HepG2 (cell line): ENCODE measurements around the gene NDUFS2. TPM values are rescaled to one million over a fixed set of nuclear protein-coding genes. Genes with fewer than 3 reads are reported as not detected.

Source experiments
- BCL6 ChIP-seq: IDR thresholded peaks from 2 replicates; pipeline ENCODE4 v1.6.1; 2016; ENCODE audit warnings: missing genetic modification reagents, missing compliant biosample characterization
- FOXJ3 ChIP-seq: sonication (generic); formaldehyde crosslinking; IDR thresholded peaks from 2 replicates; pipeline ENCODE4 v1.4.0; 2020; ENCODE audit warnings: missing genetic modification reagents, mild to moderate bottlenecking, borderline replicate concordance
- GATAD2A ChIP-seq: IDR thresholded peaks from 2 replicates; pipeline ENCODE4 v1.6.1; 2016
- KLF15 ChIP-seq: sonication (generic); formaldehyde crosslinking; IDR thresholded peaks from 2 replicates; pipeline ENCODE4 v1.8.1; 2023; ENCODE audit warnings: borderline replicate concordance, mild to moderate bottlenecking, inconsistent platforms, missing genetic modification reagents, mixed read lengths
- KLF9 ChIP-seq: IDR thresholded peaks from 2 replicates; pipeline ENCODE4 v1.6.1; 2016; ENCODE audit warnings: low read depth
- MEIS2 ChIP-seq: sonication (generic); formaldehyde crosslinking; IDR thresholded peaks from 2 replicates; pipeline ENCODE4 v1.9.0; 2021; ENCODE audit warnings: mild to moderate bottlenecking, missing genetic modification reagents
- NFE2 ChIP-seq: sonication (generic); formaldehyde crosslinking; IDR thresholded peaks from 2 replicates; pipeline ENCODE4 v1.4.0; 2020; ENCODE audit warnings: missing genetic modification reagents
- NFKBIZ ChIP-seq: IDR thresholded peaks from 2 replicates; pipeline ENCODE4 v1.6.1; 2018; ENCODE audit warnings: missing genetic modification reagents, missing compliant biosample characterization
- PAWR ChIP-seq: sonication (generic); formaldehyde crosslinking; IDR thresholded peaks from 2 replicates; pipeline ENCODE4 v1.4.0; 2020; ENCODE audit warnings: missing genetic modification reagents, mild to moderate bottlenecking, borderline replicate concordance
- POLR2AphosphoS2 ChIP-seq: IDR thresholded peaks from 2 replicates; pipeline ENCODE4 v1.6.1; 2011; ENCODE audit warnings: low read depth, low read length, improper control_type of control experiment
- PRMT3 ChIP-seq: sonication (generic); formaldehyde crosslinking; IDR thresholded peaks from 2 replicates; pipeline ENCODE4 v1.8.1; 2022; ENCODE audit warnings: low read depth, mild to moderate bottlenecking, moderate library complexity, missing genetic modification reagents, borderline replicate concordance
- RAD51 ChIP-seq: fragments of 450-650 bp; IDR thresholded peaks from 2 replicates; pipeline ENCODE4 v1.6.1; 2016; ENCODE audit warnings: borderline replicate concordance
- SMYD3 ChIP-seq: sonication (generic); formaldehyde crosslinking; IDR thresholded peaks from 2 replicates; pipeline ENCODE4 v1.8.1; 2023; ENCODE audit warnings: mild to moderate bottlenecking, missing genetic modification reagents
- SNAPC2 ChIP-seq: sonication (generic); formaldehyde crosslinking; IDR thresholded peaks from 2 replicates; pipeline ENCODE4 v1.8.1; 2022; ENCODE audit warnings: mild to moderate bottlenecking, missing genetic modification reagents
- SP2 ChIP-seq: sonication (generic); formaldehyde crosslinking; IDR thresholded peaks from 2 replicates; pipeline ENCODE4 v1.5.1; 2020; ENCODE audit warnings: mild to moderate bottlenecking, missing genetic modification reagents
- THYN1 ChIP-seq: sonication (generic); formaldehyde crosslinking; IDR thresholded peaks from 2 replicates; pipeline ENCODE4 v1.8.1; 2023; ENCODE audit warnings: low read depth, mild to moderate bottlenecking, moderate library complexity, missing genetic modification reagents, borderline replicate concordance
- ZFP1 ChIP-seq: IDR thresholded peaks from 2 replicates; pipeline ENCODE4 v1.6.1; 2016
- ZFP37 ChIP-seq: sonication (generic); formaldehyde crosslinking; IDR thresholded peaks from 2 replicates; pipeline ENCODE4 v1.4.0; 2020; ENCODE audit warnings: missing genetic modification reagents, borderline replicate concordance
- ZNF205 ChIP-seq: IDR thresholded peaks from 2 replicates; pipeline ENCODE4 v1.6.1; 2018; ENCODE audit warnings: missing biosample characterization, missing genetic modification reagents
- ZNF235 ChIP-seq: sonication (generic); formaldehyde crosslinking; IDR thresholded peaks from 2 replicates; pipeline ENCODE4 v1.8.1; 2023; ENCODE audit warnings: mild to moderate bottlenecking, missing genetic modification reagents, borderline replicate concordance
- ZNF24 ChIP-seq: fragments of 450-650 bp; IDR thresholded peaks from 2 replicates; pipeline ENCODE4 v1.6.1; 2017; ENCODE audit warnings: antibody characterized with exemption, mild to moderate bottlenecking
- ZNF30 ChIP-seq: sonication (generic); formaldehyde crosslinking; IDR thresholded peaks from 2 replicates; pipeline ENCODE4 v1.5.0; 2020; ENCODE audit warnings: mild to moderate bottlenecking, missing genetic modification reagents
- ZNF772 ChIP-seq: sonication (generic); formaldehyde crosslinking; IDR thresholded peaks from 2 replicates; pipeline ENCODE4 v1.5.0; 2020; ENCODE audit warnings: mild to moderate bottlenecking, missing genetic modification reagents
- ZNF816 ChIP-seq: sonication (generic); formaldehyde crosslinking; IDR thresholded peaks from 2 replicates; pipeline ENCODE4 v1.8.0; 2022; ENCODE audit warnings: missing genetic modification reagents, mild to moderate bottlenecking, borderline replicate concordance
- polyA plus RNA-seq, 8 experiments: library from polyadenylated mRNA; depleted of rRNA in 3 of 8; stranded (reverse) in 7 of 8; unstranded in 1 of 8; fragments of >200 nt; fragmentation: Illumina TruSeq in 4 of 8; extraction: Trizol in 4 of 8; gene quantifications; 2 replicates each; pipeline versions ENCODE4 v1.2.1 to v1.2.3, GENCODE V29; 2011 to 2016; ENCODE audit warnings: low read depth in 4 of 8, missing spikeins in 1 of 8, mixed read lengths in 1 of 8; ENCODE audit not compliant: insufficient read depth in 1 of 8
- total RNA-seq, 5 experiments: library from RNA; depleted of rRNA; stranded (reverse); fragments of >200 nt; fragmentation: Illumina TruSeq; extraction: Trizol; gene quantifications; 2 replicates each; pipeline ENCODE4 v1.2.3, GENCODE V29; 2016; ENCODE audit warnings: low read depth in 1 of 5
- TF ChIP-seq, protein P1 (sequence below): sonication (generic); formaldehyde crosslinking; IDR thresholded peaks from 2 replicates; pipeline ENCODE4 v1.4.0; 2020; ENCODE audit warnings: mild to moderate bottlenecking, missing genetic modification reagents
- TF ChIP-seq, protein P2 (sequence below): sonication (generic); formaldehyde crosslinking; IDR thresholded peaks from 2 replicates; pipeline ENCODE4 v1.4.0; 2020; ENCODE audit warnings: mild to moderate bottlenecking, missing genetic modification reagents
- TF ChIP-seq, protein P3 (sequence below): sonication (generic); formaldehyde crosslinking; IDR thresholded peaks from 2 replicates; pipeline ENCODE4 v1.5.0; 2020; ENCODE audit warnings: missing genetic modification reagents
- TF ChIP-seq, protein P4 (sequence below): fragments of 450-650 bp; IDR thresholded peaks from 2 replicates; pipeline ENCODE4 v1.6.1; 2016

NDUFS2 gene
- total and polyA plus RNA-seq, 2 of the 13 experiments (the other 11 are each of a cell fraction or from before 2014, with no cell fraction given): 89.9 to 118 TPM

DNA sequence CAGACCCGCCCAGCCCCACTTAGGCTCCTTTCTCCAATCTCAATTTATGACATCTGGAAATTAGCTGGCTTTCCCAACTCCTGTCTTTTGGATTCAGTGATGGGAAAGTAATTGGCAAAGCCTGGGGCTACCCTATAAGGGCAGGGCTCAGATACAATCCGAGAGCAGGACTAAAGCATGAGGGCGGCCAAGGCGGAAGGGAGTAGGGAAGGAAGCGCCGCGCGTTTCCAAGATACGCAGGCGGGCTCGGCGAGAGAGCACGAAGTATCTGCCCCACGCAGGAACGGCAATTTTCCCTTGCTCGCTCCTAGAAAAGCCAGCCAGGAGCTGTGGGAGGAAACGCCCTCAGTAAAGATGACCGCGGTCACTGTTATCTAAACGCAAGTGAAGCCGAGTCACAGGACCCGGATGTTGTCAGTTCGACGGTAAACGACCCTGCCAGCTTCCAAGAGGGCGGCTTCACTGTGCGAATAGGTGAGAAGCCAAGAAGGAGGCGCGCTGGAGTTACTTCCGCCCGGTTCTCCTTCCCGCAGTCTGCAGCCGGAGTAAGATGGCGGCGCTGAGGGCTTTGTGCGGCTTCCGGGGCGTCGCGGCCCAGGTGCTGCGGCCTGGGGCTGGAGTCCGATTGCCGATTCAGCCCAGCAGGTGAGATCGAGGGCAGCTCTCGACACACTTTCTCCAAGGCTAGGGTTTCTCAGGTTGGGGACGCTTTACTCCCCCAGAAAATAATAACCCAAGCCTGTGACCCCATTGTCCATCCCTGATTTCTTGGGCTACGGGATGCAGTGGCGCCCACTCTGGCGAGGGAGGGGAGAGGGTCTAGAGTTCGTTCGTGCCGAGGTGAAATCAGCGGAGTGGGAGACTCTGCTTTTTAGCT is at the start of gene NDUFS2 (continued):
- TF ChIP-seq, protein P1, sequence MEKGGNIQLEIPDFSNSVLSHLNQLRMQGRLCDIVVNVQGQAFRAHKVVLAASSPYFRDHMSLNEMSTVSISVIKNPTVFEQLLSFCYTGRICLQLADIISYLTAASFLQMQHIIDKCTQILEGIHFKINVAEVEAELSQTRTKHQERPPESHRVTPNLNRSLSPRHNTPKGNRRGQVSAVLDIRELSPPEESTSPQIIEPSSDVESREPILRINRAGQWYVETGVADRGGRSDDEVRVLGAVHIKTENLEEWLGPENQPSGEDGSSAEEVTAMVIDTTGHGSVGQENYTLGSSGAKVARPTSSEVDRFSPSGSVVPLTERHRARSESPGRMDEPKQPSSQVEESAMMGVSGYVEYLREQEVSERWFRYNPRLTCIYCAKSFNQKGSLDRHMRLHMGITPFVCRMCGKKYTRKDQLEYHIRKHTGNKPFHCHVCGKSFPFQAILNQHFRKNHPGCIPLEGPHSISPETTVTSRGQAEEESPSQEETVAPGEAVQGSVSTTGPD: no peak
- peak; percentile 30; the same call in 1 of the 2 replicates for TF ChIP-seq SMYD3 (CRISPR knock-in tag)
- TF ChIP-seq PAWR: no peak
- TF ChIP-seq THYN1: no peak
- TF ChIP-seq ZNF235 (CRISPR knock-in tag): no peak
- TF ChIP-seq NFKBIZ: 0 out of 2 replicates have a peak, but pooled peaks have one; percentile 13
- no peak for TF ChIP-seq ZFP1 (CRISPR knock-in tag)
- TF ChIP-seq ZNF205: no peak
- TF ChIP-seq, protein P2, sequence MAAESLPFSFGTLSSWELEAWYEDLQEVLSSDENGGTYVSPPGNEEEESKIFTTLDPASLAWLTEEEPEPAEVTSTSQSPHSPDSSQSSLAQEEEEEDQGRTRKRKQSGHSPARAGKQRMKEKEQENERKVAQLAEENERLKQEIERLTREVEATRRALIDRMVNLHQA: no peak
- TF ChIP-seq KLF9: no peak
- TF ChIP-seq GATAD2A: peak; percentile 27; the same call in 1 of the 2 replicates
- no peak for TF ChIP-seq POLR2AphosphoS2
- no peak for TF ChIP-seq KLF15 (CRISPR knock-in tag)
- TF ChIP-seq, protein P3, sequence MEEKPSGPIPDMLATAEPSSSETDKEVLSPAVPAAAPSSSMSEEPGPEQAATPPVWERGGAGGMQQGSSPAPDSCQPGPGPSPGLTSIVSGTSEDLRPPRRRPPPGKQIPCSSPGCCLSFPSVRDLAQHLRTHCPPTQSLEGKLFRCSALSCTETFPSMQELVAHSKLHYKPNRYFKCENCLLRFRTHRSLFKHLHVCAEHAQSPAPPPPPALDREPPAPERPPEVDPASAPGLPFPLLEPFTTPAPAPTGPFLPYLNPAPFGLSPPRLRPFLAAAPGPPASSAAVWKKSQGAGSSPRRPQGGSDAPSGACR (CRISPR knock-in tag): no peak
- TF ChIP-seq SNAPC2 (CRISPR knock-in tag): peak; percentile 69; the same call in 1 of the 2 replicates
- no peak for TF ChIP-seq ZNF30 (CRISPR knock-in tag)
- 0 out of 2 replicates have a peak, but pooled peaks have one; percentile 19 for TF ChIP-seq FOXJ3 (CRISPR knock-in tag)
- no peak for TF ChIP-seq BCL6
- no peak for TF ChIP-seq ZFP37 (CRISPR knock-in tag)
- peak; percentile 52; the same call in 1 of the 2 replicates for TF ChIP-seq MEIS2 (CRISPR knock-in tag)
- TF ChIP-seq ZNF816 (CRISPR knock-in tag): no peak
- TF ChIP-seq NFE2 (CRISPR knock-in tag): no peak
- TF ChIP-seq SP2 (CRISPR knock-in tag): peak; percentile 33; the same call in 1 of the 2 replicates
- TF ChIP-seq ZNF772 (CRISPR knock-in tag): peak; percentile 85
- TF ChIP-seq PRMT3 (CRISPR knock-in tag): no peak; the same call in 1 of the 2 replicates
- TF ChIP-seq ZNF24: no peak
- TF ChIP-seq, protein P4, sequence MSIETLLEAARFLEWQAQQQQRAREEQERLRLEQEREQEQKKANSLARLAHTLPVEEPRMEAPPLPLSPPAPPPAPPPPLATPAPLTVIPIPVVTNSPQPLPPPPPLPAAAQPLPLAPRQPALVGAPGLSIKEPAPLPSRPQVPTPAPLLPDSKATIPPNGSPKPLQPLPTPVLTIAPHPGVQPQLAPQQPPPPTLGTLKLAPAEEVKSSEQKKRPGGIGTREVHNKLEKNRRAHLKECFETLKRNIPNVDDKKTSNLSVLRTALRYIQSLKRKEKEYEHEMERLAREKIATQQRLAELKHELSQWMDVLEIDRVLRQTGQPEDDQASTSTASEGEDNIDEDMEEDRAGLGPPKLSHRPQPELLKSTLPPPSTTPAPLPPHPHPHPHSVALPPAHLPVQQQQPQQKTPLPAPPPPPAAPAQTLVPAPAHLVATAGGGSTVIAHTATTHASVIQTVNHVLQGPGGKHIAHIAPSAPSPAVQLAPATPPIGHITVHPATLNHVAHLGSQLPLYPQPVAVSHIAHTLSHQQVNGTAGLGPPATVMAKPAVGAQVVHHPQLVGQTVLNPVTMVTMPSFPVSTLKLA: no peak
- no peak for TF ChIP-seq RAD51
